Suprapubic skin (tissue), 3 donors: ENCODE results near the gene SHISA3.

ENCODE experiments used
- POLR2A ChIP-seq, 2 donors: fragments of 450-650 bp; IDR thresholded peaks; one replicate each; pipeline ENCODE4 v1.6.1; 2017; ENCODE audit warnings: antibody characterized with exemption in 2 of 2, mild to moderate bottlenecking in 2 of 2, moderate library complexity in 2 of 2
- TF ChIP-seq, protein P1 (sequence below), 2 donors: fragments of 200-600 bp in 1 of 2; fragments of 450-650 bp in 1 of 2; sonication (generic) in 1 of 2; IDR thresholded peaks; one replicate each; pipeline ENCODE4 v1.5.1; 2016 to 2019; ENCODE audit warnings: antibody characterized with exemption in 2 of 2, mild to moderate bottlenecking in 1 of 2, moderate library complexity in 1 of 2

DNA sequence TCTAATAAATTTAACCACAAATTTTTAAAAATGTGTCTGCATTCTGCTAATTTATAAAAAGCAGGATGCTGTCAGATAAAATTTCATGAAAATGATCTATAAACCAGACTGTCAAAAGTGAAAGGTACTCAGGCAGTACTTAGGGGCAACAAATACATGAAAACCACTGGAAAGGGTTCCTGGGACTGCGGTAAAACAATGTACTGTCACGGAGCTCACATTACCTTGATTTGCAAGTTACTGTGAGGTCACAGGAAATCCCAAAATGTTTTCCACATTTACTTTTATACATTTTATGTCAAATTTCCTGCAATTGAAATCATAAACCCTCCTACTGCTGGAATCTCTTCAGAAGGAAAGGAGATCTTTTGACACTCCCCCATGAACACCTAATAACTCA is 45.3 kb downstream of the SHISA3 start:
- TF ChIP-seq, protein P1, sequence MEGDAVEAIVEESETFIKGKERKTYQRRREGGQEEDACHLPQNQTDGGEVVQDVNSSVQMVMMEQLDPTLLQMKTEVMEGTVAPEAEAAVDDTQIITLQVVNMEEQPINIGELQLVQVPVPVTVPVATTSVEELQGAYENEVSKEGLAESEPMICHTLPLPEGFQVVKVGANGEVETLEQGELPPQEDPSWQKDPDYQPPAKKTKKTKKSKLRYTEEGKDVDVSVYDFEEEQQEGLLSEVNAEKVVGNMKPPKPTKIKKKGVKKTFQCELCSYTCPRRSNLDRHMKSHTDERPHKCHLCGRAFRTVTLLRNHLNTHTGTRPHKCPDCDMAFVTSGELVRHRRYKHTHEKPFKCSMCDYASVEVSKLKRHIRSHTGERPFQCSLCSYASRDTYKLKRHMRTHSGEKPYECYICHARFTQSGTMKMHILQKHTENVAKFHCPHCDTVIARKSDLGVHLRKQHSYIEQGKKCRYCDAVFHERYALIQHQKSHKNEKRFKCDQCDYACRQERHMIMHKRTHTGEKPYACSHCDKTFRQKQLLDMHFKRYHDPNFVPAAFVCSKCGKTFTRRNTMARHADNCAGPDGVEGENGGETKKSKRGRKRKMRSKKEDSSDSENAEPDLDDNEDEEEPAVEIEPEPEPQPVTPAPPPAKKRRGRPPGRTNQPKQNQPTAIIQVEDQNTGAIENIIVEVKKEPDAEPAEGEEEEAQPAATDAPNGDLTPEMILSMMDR (IDR thresholded peaks at IDR 0.05): no peak
- TF ChIP-seq POLR2A (IDR thresholded peaks at IDR 0.05): no peak
